Anterior cingulate cortex (tissue), 58 donors: ENCODE results near the gene MAT2A.

ENCODE experiments used
- DNase-seq, 58 donors: peaks; one replicate each; lab custom pipeline; 2025; lab: John Stamatoyannopoulos, UW

MAT2A gene

DNA sequence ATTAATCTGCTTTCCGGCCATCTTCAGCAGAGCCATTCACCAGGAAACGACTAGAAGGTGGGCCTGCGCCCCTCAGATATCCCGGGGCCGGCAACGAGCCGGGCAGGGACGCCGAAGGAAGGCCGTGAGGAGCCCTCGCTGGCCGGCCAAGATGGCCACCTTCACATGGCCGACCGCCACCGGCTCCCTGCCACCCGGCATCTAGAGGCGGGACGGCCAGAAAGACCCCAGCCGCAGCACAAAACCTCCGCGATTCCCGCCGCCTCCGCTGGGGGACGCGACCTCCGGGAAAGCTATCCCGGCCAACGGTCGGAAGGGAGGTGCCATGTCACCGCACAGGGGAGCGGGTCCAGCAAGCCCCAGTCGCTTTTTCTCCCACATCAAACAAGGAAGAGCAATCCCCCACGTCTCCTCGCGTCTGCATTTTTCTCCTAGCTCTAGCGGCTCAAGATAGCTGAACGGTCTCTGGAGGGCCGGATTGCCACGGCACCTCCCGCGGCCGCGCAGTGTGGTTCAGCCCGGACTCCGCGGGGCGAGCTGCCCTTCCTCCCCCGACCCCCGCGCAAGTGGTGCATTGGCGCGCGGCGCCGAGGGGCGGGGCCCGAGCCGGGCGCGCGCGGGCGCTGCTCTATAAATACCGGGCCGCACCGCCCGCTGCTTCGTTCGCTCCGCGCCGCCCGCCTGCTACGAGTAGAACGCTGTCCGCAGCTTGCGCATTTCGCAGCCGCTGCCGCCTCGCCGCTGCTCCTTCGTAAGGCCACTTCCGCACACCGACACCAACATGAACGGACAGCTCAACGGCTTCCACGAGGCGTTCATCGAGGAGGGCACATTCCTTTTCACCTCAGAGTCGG lies at the start of gene MAT2A:
Gene MAT2A, plus strand, starts transcription at position 662 of the 854 bp plus-strand sequence. Its CDS starts 120 bp downstream, at position 782.
- peak; percentile 73 to 99 (median 94) for DNase-seq

DNA sequence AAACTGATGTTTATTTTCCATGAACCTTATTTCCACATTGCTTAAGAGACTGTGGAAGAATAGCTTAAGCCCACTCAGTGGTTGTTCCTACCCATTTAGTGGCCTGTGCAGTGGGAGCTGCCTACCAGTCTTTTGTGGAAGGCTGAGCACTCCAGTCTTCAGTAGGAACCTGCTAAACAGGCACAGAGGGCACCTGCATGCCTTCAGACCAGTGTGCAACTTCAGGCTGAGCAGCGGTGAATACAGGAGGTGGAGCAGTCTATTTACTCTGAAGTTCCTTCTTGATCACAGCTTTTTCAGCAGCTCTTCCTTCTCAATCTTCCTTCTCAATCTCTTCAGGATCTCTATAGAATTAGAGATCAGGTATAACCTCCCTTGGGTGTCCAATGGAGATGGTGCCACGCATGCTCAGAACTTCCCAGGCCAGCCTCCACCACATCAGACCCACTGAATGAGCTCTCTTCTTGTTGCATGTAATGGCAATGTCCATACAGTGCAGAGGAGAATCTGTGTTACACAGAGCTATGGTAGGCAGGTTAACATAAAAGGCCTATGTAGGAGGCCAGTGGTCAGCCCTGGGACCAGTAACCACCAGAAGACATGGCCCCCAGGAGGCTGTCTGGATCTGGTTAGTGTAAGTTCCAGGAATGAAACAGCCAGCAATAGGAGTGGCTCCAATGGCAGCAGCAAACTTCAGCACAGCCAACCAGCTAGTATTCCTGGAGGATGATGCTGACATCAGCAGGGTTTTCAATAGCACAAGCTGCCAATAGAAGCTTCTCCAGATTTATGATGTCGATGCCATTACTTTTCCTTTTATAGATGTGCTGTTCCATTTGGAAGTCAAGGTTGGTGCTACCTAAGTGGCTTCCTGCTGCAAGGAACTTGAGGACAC lies 47.9 kb upstream of the MAT2A start:
- no peak for DNase-seq

- DNase-seq = no peak
These were observed 42.5 kb upstream of the MAT2A start for GRCh38 chr2:85496436-85496835.

DNA sequence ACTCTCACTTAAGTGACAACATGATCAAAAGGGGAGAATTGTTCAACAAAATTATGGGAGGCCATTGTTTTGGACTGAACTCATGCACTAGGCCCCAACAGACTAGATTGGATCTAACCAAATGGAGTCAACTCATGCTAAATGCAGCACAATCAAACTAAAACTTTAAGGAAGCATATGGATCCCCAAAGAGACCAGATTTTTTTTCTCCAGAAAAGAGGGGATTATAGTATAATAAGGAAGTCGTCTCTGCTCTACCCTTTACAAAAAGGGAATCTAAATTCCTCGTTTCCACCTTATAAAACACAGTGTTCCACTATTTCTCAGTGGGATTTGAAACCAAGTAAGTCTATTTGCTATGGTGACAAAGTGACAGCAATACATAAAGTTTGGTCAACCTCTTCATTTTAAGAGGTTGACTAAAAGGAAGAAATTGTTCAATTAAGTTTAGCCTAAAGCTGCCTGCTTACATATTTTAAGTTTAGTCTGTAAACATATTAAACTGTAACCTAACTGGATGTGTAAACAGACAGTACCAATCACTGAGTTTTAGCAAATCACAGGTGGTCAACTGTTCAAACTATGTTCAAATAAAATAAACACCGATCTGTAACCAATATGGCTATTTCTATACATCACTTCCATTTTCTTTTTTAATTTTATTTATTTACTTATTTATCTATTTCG lies 40.9 kb upstream of the MAT2A start:
- no peak for DNase-seq

DNA sequence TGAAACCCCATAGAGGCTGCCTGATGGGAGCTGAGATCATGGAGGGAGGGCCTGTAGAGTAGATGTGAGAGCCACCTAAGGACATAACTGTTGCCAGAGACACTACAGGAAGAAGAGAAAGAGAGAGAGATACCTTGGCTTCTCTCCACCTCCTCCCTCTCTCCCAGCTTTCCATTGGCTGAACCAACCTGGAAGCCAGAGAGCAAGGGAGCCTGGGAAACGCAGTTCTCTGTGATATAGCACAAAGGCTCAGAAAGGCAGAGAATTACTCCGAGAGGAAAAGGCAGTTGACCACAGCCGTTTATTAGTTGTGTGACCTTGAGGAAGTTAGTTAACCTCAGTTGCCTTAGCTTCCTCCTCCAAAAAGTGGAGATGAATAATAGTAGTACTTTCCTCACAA lies 37.7 kb upstream of the MAT2A start:
- no peak for DNase-seq

DNA sequence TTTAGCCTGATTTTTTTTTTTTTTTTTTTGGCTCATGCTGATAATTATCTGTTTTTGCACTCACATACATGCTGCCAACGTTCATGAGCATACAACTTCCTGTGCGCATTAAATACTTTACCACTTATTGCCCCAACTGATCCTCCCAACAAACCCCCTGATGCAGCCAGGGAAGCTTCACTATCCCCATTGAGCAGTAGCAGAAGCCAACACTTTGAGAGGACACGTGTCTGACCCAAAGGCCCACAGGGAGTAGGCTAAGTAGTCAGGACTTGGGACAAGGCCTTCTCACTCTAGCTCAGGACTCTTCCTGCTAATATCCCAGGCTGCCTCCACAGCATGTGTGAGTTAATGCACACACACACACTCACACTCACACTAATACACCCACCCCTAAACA lies 36.2 kb upstream of the MAT2A start:
- DNase-seq = no peak

DNA sequence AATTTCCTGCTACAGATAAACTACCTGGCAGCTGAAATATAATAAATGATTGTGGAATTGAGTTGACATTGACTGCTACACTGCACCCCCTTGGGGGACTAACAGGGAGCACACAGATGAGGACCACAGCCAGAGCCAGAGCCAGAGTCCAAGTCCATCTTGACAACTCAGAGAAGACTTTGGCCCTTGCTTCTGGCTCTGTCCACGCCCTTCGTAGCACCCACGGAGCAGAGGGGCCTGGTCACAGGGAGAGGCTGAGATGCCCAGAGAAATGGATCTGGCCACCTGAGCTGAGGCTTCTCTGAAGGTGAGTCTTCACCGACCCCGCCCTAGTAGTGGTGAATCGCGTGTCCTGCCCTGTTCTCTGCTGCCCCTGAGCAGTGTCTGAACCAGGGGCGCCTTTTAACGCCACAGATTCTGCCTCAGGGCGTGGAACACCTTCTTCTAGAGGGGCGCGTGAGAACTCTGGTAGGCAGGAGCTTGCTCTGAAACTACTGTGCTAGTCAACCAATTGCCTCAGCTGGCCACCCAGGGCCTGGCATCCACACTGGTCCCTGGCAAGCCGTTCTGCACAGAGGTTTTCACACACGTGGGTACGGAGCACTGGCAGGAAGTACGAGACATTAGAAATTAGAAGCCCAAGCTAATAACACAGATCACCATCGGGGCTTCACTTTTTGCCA lies 35.7 kb upstream of the MAT2A start:
- peak in 34 of 58 donors; percentile 2 to 69 (median 27) for DNase-seq

DNA sequence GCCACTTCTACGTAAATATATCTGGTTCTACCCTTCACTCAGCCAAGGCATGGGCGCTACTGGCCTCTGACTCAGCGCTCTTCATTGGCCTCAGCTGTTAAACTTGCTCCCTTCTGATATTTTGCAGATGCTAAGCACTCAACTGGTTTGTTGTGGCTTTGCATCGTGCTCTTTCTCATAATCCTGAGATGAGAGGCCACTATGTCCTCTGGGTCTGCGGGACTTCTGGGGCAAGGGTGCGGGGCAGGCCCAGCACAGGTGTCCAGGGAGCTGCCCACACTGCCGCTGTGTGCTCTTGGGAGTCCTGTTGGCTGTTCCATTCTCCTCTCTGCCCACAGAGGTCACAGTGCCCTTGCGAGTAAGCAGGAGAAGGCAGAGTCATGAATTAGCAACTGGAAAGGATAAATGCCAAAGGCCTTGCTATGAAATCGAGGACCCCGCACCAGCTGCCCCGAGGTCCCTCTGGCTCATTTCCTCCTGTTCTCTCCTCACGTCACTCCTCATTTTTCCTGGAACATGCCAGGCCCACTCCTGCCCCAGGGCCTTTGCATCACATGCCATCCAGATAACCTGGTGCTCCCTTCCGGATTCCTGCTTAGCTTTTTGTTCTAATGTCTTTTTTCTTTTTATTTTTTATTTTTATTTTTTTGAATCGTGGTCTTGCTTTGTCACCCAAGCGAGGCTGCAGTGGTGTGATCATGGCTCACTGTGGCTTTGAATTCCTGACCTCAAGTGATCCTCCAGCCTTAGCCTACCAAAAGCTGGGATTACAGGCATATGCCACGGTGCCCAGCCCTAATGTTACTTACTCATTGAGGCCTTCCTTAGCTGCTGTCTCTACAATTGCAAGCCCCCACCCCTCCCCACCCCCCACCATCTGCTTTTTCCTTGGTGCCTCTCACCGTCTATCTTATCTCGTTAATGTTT lies 34.9 kb upstream of the MAT2A start:
- DNase-seq = no peak

- peak in 5 of 58 donors; percentile 17 to 43 (median 24) for DNase-seq
These were observed 34.1 kb upstream of the MAT2A start for GRCh38 chr2:85504778-85505261.

- DNase-seq = peak in 7 of 58 donors; percentile 5 to 18 (median 7)
These were observed 33.3 kb upstream of the MAT2A start for GRCh38 chr2:85505551-85506238.

DNA sequence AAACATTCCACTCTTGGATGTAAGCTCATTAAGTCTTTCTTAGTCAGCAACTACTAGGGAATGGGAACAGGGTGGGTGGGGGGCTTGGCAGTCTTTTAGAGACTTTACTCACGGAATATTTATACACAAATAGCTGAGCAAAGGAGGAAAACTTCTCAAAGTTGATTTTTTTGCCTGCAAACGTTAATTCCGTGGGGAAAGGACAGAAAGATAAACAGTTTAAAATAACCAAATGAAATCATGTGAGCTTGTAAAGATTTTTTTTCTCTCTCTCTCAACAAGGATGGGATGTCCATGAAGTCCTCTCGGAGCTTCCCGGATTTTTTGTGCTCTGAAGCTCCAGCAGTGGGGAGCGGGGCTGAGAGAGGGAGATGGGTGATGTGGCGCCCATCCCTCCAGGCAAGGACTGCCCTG lies 32.2 kb upstream of the MAT2A start:
- no peak for DNase-seq

DNA sequence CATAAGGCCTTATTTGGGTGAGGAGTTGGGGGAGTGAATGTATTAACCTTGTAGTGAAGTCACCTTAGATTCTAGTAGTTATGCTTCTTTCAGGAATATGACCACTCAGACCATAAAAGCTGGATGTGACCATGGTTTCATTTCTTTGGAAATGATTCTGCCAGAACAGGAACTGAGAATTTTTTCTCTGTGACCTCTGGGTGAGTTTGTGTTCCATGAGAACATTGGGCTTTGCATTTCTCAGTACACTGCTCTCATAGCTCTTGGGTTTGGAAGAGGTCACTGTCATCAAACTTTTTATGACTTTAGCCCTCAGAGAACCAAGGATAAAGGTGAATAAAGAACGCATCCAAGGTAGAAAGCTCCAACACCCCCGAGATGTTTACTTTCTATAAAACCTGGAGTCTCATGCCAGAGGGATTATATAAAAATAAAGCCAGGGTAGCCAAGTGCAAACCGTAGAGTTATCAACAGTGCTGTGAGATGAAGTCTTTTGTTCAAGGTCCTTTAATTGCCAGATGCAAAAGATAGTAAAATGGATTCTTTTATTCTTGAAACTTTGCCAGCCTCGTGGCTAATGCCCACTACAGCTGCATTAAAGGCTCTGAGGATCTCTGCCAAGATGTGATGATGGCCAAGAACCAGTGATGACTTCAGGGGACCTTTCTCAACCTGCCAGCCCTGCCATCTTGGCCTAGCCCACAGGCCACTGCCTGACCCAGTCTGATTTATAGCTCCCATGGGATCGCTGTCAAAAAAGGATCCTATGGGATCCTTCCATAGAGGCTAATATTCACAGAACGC lies 27.8 kb upstream of the MAT2A start:
- no peak for DNase-seq

DNA sequence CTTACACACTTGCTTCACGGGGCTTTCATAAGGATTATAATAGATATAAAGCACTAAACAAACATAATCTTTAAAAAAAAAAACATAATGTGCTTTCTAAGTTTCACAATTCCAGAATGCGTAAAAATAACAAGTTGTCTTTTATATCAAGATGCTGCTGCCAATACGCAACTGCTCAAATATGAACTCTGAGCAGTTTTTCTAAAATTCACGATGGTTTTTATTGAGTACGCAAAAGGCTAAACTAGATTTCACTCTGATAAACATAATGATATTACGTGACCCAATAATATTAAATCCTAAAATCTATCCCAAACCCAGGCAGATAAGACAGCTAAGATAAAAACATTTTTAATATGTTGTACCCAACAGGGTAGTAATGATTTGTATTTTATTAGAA lies 24.6 kb upstream of the MAT2A start:
- no peak for DNase-seq

- no peak for DNase-seq
These were observed 22.1 kb upstream of the MAT2A start for GRCh38 chr2:85516653-85517389.

- DNase-seq = no peak
These were observed 16.8 kb upstream of the MAT2A start for GRCh38 chr2:85522090-85522647.
